Right ventricle myocardium inferior (tissue), 1 donor: ENCODE measurements around the gene DRAXIN. TPM values are rescaled to one million over a fixed set of nuclear protein-coding genes. Genes with fewer than 3 reads are reported as not detected.

Experiments used
- ATAC-seq: fragments of 200-7000 bp; cut with Tn5 transposase; one replicate; pipeline ENCODE4 v1.9.1; 2020; ENCODE audit warnings: mild to moderate bottlenecking, moderate library complexity
- DNase-seq: peaks from one replicate; pipeline ENCODE4 v3.0.0; 2021; ENCODE audit errors: missing footprints
- intact Hi-C: fragments of 100-400 bp; cut with DNase I; formaldehyde crosslinking; loops from one replicate; pipeline ENCODE4 v1.11.0; 2022
- total RNA-seq: library from RNA; stranded (reverse); fragmentation: NEBNext Ultra II Directional; extraction: Animal tissue kit (Norgen Biotek cat#: 25700); gene quantifications from one replicate; pipeline ENCODE4 v1.2.1, GENCODE V29; 2021
- donor health status: DM: no; HTN: yes; CAD: no; lungs with severe emphysema.

DRAXIN gene
- total RNA-seq, 1 donor from 2014 or later: 0.03 TPM

GRCh38 chr1:11768821-11769220 lies 77.3 kb downstream of the DRAXIN start:
- intact Hi-C loops: no loop called here
- DNase-seq (peak; percentile 28), ATAC-seq (no peak)

GRCh38 chr1:11769274-11769673 lies 77.8 kb downstream of the DRAXIN start:
- intact Hi-C loops: no loop called here
- DNase-seq (no peak), ATAC-seq (no peak)

DNA sequence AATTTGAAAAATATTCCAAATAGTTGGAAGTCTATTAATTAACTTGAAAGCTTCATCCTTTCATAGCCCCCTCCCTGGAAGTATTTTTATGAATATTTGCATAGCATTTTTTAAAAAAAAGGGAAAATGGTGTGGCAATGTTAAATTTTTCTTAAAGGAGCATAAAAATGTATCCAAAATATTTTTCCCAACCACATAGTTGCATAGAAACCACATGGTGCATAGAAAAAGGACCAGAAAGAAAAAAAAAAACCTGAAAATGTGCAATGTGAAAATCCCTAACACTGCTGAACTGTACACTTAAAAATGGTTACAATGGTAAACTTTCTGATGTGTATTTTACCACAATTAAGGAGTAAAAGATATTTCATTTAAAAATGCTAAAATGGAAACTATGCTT lies 78.5 kb downstream of the DRAXIN start:
- intact Hi-C loops: no loop called here
- no peak for ATAC-seq
- no peak for DNase-seq

DNA sequence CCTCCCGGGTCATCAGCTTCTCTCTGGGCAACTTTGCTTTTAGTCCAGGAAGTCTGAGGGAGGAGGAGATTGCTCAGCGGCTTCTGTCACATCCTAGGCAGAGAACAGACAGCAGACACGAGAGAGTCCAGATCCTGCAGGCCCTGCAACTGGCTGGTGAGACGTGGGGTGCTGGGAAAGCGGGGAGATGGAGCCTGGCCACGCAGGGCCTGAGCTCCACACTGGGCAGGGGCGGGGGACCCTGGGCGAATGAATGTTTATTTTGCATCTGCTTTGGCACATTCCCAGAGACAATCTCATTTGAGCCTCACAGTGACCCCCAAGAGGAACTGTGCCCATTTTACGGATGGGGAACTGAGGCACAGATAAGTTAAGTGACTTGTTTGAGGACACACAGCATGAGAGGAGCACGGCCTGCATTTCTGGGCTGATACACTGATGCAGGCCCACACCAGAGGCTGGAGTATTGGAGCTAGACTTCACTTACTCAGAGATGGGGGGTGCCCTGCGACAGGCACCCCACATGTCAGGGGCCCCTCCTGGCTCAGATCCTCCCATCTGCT lies 80.1 kb downstream of the DRAXIN start:
- no peak for ATAC-seq
- intact Hi-C loops: no loop called here
- DNase-seq: peak; percentile 46

- peak; percentile 30 for DNase-seq
- ATAC-seq: no peak
- intact Hi-C loops: no loop called here
Observed at GRCh38 chr1:11772458-11772857, 80.9 kb downstream of the DRAXIN start.

DNA sequence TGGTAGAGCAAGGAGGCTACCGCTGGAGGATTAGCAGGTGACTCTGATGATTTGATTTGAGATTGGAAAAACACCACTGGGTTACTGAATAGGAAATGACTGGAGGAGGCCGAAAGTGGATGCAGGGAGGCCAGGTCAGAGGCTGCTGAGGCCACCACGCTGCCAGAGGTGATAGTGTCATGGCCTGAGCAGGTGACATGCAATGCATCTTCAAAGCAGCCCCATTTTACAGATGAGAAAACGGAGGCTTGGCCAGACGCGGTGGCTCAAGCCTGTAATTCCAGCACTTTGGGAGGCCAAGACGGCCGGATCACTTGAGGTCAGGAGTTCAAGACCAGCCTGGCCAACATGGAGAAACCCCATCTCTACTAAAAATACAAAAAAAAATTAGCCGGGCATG lies 83.2 kb downstream of the DRAXIN start:
- intact Hi-C loops: no loop called here
- ATAC-seq (no peak), DNase-seq (peak; percentile 42)

Other genes starting within 250 kb of the DRAXIN start
- gene DISP3, start 212.6 kb upstream of the DRAXIN start, total RNA-seq: 0.08 TPM
- gene FBXO2, start 37.3 kb upstream of the DRAXIN start, total RNA-seq: 4.2 TPM
- gene FBXO44, start 36.8 kb upstream of the DRAXIN start, total RNA-seq: 19.0 TPM
- gene FBXO6, start 27.5 kb upstream of the DRAXIN start, total RNA-seq: 11.8 TPM
- 20.1 TPM for gene MAD2L2, start 10.6 kb upstream of the DRAXIN start, total RNA-seq
- gene AGTRAP, start 44.4 kb downstream of the DRAXIN start, total RNA-seq: 18.3 TPM
- 5.0 TPM for gene C1orf167, start 70.5 kb downstream of the DRAXIN start, total RNA-seq
- 34.1 TPM for gene MTHFR, start 114.3 kb downstream of the DRAXIN start, total RNA-seq
- gene CLCN6, start 114.5 kb downstream of the DRAXIN start, total RNA-seq: 15.7 TPM
- 8.2 TPM for gene NPPA, start 156.1 kb downstream of the DRAXIN start, total RNA-seq
- 5.1 TPM for gene NPPB, start 167.2 kb downstream of the DRAXIN start, total RNA-seq
- 32.5 TPM for gene KIAA2013, start 234.7 kb downstream of the DRAXIN start, total RNA-seq
- 70.4 TPM for gene PLOD1, start 243.0 kb downstream of the DRAXIN start, total RNA-seq